M059J (cell line): ENCODE results near the gene BMP6. TPM values are rescaled to one million over a fixed set of nuclear protein-coding genes. Genes with fewer than 3 reads are reported as not detected.

Experiments used
- DNase-seq: peaks from one replicate; pipeline ENCODE4 v3.0.0-alpha.2; 2012; ENCODE audit warnings: low read depth
- total RNA-seq: library from RNA; depleted of rRNA; stranded (reverse); fragments of >200 nt; shearing (Covaris generic); gene quantifications from 2 replicates; pipeline ENCODE4 v1.2.3, GENCODE V29; 2014

BMP6 gene
- total RNA-seq, 1 experiment from 2014 or later = not detected

DNA sequence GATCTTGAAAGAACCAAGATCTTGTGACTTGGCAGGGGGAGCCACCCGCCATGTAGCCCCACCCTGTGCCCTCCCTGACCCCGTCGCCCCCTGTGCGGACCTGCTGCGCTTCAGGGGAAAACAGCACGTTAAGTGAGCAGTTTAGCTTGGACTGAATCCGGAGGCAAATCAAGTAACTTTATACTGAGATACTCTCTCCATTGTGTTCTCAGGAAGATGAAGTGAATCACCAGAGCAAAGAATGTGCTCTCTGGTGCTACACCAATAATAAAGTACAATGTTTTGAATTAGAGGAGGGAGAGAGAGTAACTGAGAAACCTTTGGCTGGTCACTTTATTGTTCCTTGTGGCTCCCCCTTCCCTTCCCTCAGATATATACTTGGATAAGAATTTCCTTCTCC is 101.2 kb downstream of the BMP6 start:
- no peak for DNase-seq

DNA sequence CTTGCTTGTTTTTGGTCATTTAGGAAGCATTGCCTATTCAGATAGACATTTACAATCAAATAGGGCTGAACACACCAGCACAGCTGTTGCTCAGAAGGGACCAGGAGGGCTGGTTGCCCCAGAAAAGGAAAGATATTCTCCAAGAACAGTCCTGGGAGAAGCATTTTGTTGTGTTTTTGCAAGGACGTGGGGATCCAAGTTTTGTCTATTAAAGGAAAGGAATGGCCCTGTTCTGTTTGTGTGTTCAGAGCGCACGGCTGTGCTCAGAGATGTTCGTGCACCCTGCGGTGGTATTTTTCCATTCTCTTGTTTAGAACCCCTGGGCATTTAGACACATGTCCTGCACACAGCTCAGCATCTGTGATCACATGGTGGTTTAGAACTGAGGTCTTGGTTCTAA is 102.2 kb downstream of the BMP6 start:
- DNase-seq = no peak

DNA sequence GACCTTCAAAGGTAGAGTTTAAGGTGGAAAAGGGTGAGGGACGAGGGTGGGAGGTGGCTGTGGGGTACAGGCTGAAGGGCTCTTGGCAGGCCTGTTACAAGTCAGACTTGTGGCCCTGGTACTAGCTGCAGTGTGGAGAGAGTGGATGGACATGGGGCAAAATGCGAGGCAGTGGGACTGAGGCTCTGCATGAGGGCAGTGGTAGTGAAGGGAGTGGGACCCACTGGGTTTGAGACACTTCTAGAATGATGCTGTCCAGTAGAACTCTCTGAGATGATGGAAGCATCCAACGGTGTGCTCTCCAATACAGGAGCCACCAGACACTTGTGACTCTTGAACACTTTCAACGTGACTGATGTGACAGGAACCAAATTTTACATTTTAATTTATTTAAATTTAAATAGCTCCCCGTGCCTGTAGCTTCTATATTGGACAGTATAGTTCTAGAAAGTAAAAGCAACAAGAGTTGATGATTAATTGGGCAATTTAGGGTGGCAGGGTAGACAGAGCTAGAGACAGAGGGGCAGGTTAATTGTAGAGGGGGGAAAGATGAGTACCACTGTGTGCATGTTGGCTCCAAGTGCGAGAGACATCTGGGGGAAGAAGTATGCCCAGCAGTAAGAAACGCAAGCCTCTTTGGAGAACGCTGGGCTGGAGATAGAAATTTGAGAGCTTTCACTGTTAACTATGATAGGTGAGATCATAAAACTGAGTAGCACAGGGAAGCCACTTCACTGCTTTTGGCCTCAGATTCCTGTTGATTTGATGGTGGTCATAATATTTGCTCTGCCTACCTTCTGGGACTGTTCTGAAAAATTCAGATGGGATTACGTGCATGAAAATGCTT is 107.2 kb downstream of the BMP6 start:
- no peak for DNase-seq

DNA sequence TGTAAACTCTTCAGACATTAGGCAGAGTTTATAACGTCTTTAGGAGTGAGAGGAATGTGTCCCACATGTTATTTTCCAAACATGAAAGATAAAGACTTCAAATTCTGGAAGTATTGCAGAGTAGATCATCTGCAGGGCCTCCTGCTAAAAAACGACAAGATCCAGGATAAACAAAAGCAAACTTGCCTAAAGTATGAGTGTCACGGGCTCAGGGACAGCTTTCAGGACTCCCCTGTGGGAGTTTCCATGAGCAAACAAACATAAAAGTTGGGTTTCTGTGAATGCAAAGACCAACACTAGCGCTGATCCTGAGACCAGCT is 107.8 kb downstream of the BMP6 start:
- DNase-seq = no peak

DNA sequence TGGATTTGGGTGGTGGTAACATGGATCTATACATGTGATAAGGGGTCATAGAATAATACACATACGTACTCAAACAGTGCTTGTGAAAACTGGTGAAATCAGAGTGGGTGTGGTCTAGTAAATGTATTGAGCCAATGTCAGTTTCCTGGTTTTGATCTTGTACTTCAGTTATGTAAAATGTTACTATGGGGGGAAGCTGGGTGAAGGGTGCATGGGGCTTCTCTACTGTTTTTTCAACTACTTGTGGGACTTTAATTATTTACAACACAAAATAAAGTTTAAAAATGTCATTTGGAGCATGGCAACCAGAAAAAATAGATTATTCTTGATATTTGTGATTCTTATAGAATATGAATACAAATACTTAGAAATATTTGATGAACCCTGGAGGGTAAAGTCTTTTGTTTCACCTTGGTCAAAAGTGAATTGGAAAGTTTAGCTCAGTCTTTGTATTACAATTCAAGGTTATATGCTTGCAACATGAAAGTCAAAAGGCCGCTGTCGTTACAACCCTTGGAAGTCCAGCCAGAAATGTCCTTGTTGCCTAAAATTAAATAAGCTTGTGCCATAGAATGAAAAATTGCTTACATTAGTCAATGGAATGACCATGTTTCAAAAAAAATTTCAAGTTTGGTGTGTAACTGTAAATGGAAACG is 110.6 kb downstream of the BMP6 start:
- no peak for DNase-seq

DNA sequence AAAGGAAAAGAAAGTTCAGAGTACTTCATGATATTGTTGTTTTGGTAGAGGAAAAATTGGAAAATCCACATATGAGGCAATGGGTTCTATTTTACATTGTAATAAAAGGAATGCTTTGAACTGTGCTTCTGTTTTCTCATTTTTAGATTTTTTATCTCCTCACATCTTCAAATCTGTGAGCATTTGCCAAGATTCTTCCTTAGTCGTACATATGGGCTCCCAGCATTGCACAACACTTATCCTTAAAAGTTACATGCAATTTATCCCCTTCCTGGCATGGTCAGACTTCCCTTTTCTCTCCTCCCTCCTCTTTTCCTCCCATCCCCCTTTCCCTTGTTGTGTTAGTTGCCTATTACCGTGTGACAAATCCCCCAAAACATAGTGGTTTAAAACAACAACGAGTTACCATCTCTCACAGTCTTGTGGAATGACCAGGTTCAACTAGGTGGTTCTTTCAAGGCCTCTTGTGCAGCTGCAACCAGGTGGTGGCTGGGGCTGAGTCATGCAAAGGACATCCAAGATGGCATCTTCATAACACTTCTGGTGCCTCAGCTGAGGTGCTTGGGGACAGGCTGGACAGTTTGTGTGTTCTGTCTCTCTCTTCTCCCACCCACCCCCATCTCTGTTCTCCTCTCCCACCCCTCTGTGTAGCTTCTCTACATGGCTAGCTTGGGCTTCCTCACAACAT is 116.0 kb downstream of the BMP6 start:
- DNase-seq = no peak

DNA sequence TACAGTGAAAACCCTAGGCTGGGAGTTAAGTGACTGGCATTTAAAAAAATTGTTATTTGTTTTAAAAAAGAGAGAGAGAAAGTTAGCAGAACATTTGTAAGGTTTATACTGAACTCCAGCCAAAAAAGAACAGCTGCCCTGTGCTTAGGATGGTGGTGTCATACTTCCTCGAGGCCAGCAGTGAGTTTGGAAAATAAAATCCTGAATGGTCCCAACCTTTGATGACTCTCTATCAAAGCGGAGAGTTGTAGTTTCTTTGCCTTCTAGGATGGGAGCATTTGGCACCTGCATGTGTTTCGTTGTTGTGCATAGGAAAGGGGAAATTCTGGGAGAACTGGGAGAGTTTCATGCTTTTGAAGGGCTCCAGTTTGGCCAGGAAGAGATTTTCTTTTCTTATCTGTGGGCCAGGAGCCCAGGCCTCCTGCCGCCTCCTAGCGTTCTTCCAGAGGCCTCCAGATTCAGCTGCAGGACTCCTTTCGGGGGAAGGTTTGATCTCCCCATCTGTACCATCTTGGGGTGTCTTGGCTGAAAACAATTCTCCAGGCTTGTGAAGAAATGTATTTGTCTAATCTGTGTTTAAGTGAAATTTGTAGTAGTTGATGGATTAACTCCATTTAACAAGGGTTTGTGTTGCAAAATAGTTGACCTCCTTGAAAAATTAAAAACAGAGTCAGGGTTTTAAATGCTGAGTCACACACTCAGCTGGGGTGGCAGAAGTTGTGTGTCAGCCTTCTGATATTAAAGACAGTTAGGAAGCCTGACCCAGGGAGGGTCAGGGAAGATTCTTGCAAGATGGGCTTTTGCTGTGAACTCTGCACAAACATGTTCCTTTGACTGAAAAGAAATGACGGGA is 121.3 kb downstream of the BMP6 start:
- peak; percentile 5 for DNase-seq

DNA sequence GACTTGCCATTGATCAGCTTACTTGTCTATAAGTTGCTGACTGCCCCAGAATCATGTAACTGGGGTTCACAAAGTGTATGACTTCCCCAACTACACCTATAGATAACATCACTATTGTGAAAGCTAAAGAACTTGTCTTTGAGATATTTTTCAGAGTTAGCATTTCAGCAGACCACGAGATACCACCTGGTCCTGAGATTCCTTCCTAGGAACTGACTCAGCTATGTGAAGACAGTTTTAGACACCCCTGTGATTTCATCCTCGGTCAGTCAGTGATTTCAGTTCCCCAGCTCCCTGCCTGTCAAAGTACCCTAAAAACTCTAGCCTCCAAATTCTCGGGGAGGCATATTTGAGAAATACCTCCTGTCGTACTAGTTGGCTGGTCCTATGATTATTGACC is 122.3 kb downstream of the BMP6 start:
- DNase-seq = no peak

DNA sequence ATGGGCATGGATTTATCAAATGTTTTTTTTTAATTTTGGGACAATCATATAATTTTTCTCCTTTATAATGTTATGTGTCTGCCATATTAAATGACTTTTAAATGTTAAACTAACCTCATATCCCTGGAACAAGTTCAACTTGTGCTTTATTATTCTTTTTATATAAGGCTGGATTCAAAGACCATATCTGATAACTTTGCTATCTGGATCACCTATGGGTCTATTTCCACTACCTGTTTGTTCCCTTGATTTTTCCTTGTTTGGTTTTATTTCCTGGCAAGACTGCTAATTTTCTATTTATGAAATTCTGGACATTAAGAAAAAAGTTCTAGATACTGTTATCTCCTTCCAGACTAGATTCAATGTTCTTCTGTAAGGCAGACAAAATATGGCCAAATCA is 125.9 kb downstream of the BMP6 start:
- DNase-seq = no peak

DNA sequence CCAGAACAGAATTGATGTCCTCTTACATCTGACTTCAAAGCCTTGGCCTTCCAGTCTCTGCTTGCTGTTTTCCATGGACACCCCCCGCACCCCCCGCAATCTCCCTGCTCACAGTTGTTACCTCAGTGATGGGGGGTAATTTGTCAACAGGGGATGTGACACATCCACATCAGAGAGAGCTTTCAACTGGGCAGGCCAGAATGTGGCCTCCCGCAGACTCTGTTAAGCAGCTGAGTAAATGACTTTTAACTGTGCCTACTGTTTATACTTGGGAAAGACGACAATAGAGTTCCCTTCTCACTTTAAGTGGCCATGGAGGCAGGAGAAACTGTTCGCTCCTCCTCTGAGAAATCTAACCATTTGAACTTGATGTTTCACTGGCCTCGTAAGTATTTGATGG is 133.7 kb downstream of the BMP6 start:
- no peak for DNase-seq

DNA sequence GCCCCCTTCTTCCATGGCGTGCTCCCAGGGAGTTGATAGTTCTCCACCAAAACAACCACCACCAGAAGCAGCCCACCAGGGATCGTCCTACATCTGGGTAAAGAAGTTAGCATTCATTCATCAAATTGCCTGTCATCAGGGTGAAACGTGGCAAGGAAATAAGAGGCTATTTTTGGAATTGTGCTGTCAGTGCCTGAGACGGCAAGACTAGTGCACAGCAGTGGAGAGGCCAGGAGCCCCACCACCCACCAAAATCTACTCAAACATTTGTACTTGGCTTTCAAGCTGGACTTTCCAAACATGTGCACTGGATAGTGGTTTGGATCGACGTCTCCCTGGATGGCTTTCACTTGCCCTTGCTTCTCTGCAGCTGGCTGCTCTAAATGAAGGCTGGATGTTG is 139.9 kb downstream of the BMP6 start:
- DNase-seq = no peak

DNA sequence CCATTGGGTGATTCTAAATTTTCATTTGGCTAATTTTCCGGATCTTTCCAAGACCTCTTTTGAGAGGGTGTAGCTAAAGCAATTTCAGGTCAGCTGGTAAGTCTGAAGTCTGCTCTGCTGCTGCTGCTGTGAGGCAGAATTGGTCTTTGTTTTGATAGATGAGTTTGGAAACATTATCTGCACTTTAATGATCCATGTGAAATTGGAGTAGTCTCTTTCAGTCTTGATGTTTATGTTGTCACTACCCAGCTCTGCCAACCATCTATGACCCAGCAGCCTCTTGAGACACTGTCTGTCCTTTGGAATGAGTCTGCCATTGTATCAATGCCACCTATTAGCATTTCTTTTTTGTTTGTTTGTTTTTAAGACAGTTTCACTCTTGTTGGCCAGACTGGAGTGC is 140.6 kb downstream of the BMP6 start:
- no peak for DNase-seq

DNA sequence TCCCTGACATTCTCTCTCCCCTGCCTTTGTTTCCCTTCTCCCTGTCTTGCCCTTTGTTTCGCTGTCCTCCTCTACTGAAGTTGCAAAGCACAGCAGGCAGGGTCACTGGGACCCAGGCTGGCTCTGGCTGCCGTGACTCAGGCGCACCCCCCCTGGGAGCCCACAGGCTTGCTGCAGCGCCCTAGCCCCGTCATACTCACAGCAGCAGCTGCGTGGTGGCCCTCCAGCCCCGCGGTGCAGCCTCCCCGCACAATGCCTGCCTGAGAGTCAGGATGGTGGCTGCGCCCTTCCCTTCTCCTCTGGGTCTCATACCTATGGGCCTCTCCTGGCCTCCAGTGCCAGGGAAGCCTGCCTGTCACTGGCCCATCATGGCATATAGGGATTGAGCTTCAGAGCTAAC is 143.0 kb downstream of the BMP6 start:
- no peak for DNase-seq

DNA sequence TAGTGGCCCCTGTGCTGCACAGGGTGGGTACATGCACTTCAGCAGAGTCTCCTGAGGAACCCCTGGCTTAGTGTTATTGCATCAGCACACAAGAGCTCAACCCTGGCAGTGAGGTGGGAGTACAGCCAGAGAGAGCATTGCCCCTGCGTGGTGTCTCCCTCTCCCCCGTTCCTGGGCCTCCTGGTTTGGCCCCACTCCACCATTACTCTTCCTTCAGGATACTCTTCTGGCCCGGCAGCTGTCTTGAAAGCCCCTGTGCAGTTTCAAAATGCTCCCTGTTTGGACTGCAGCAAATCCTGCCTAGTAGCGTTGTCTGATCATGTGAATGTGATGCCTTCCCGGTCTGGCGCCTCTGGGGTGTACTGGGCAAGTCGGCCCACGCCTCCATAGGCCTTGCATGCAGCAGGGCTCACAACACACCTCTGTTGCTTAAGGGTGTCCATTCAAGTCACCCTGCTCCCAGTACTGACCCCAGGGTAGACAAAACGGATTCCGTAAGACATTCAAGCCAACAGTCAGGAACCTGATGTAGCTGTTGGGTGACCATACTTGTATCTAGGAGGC is 152.6 kb downstream of the BMP6 start:
- DNase-seq = no peak

DNA sequence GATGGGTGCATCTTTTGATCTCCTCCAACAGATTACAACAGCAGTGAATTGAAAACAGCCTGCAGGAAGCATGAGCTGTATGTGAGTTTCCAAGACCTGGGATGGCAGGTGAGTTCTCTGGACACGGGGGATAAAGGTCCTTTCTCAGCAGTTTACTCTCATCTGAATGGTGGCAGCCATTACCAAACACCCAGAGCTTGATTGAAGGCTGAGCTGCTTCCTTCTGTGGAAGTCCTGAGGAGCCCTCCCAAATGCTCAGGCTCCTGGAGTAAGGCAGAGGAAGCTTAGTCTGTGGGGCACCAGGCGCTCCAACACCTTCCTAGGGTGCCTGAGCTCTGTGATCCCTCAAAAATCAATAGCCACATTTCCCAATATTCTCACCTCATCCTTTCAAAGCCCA is 153.1 kb downstream of the BMP6 start:
- DNase-seq = no peak

DNA sequence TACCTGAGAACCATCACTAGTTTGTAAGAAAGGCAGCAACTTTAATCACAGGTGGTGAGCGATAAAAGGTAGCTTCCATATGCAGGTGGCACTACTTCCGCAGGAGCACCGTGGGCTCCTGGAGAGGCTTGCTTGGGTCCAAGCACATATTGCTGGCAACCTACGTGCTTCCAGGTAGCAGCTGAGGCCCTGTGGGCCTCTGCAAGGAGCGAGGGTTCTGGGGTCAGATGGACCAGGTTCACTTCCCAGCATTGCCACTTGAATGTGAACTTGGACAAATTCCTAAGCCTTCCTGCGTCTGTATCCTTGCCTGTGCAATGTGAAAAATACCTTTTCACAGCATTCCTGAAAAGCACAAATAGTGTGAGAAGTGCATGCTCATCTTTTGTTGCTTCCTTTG is 153.7 kb downstream of the BMP6 start:
- DNase-seq = no peak

DNA sequence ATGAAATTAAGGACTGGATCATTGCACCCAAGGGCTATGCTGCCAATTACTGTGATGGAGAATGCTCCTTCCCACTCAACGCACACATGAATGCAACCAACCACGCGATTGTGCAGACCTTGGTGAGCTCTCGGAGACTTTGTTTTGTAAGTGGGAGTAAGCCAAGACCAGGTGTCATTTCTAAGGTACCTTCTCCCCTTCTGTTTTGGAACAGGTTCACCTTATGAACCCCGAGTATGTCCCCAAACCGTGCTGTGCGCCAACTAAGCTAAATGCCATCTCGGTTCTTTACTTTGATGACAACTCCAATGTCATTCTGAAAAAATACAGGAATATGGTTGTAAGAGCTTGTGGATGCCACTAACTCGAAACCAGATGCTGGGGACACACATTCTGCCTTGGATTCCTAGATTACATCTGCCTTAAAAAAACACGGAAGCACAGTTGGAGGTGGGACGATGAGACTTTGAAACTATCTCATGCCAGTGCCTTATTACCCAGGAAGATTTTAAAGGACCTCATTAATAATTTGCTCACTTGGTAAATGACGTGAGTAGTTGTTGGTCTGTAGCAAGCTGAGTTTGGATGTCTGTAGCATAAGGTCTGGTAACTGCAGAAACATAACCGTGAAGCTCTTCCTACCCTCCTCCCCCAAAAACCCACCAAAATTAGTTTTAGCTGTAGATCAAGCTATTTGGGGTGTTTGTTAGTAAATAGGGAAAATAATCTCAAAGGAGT is 154.2 kb downstream of the BMP6 start:
- DNase-seq = no peak

DNA sequence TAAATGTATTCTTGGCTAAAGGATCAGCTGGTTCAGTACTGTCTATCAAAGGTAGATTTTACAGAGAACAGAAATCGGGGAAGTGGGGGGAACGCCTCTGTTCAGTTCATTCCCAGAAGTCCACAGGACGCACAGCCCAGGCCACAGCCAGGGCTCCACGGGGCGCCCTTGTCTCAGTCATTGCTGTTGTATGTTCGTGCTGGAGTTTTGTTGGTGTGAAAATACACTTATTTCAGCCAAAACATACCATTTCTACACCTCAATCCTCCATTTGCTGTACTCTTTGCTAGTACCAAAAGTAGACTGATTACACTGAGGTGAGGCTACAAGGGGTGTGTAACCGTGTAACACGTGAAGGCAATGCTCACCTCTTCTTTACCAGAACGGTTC is 154.8 kb downstream of the BMP6 start:
- no peak for DNase-seq

DNA sequence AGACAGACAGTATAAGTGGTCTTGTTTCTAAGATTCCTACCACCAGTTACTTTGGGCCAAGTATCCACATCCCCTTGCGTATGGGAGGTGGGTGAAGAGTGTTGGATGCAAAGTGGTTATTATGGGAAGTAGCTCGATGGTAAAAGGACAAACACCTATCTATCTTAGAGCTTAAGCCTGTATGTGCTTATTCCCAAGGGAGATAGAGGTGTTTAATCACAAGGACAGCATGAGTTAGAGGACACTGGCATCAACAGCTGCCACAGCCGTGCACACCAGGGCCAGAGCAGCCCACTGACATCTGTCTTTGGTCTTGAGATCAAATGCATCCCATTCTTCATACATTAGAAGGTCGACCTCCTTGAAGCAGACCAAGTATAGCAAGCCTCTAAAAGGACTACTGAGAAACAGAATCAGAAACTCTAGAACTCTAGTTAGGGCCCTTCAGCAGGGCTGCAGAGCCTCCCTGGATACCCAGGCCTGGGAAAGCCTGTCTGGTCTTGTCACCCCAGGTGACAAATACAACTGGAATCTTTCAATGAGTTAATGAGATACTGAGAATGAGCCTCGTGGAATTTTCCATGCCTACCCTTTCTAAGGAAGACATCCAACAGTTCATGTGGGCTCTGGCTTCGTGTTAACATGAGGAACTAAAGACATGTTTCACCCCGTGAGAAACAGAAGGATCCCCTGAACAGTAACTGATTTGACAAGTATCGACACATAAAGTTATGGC is 156.0 kb downstream of the BMP6 start:
- no peak for DNase-seq

DNA sequence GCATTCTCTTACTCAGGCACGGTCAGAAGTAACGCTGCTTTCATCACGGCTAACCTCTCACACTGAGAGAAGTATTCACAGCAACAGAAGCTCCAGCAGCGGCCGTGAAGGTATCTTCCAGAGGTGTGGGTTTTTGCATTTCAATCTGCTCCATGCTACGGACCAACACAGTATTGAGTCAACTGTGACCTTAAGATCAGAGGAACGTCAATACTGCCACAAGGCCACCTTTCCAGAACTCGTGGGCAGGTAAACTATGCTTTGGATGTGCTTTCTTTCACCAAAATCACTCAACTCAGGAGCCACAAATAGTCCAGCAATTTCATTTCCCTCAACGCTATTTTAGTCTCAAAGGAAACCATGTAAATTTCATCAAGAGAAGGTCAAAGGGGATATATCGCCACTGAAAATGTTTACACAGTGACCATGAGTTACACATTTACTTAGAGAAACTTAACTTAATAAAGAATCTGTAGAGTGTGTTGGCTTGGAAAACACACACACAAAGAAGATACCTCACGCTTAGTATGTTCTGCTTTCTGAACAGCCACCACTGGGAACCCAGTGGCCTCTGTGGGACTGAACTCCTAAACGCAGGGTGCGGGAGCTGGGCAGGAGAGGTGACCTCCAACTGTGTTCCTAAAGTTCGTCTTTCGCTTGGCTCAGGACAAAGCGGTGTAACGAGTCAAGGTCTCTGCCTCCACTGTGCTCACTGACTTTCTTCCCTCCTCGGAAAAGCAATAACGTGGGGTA is 156.8 kb downstream of the BMP6 start:
- no peak for DNase-seq
